Measurements from ENCODE around the gene DPEP2NB. TPM values are rescaled to one million over a fixed set of nuclear protein-coding genes. Genes with fewer than 3 reads are reported as not detected.

DPEP2NB gene
- total RNA-seq, 1 experiment from 2014 or later: not detected

- H3K9me3 ChIP-seq (ENCODE audit: control insufficient read depth, low read depth, low read length): no peaks in the 10 kb centered on the region
- peaks cover 37 to 42% of the 10 kb centered on the region in 2 experiments for H3K4me1 Mint-ChIP-seq
- no peak within 1 kb of the TSS for H3K23ac ChIP-seq (ENCODE audit: insufficient read length, low read depth, low read length)
- H2AK5ac ChIP-seq (ENCODE audit: insufficient read length, low read length): no peak within 1 kb of the TSS
- no peak within 1 kb of the TSS for H2BK5ac ChIP-seq (ENCODE audit: insufficient read length, low read length)
- peak; percentile 93 for DNase-seq
- peak within 1 kb of the TSS; percentile 93 to 95 for H3K4me3 Mint-ChIP-seq
- H3K36me3 Mint-ChIP-seq (ENCODE audit: insufficient read depth in 1 of 3, low read depth in 3 of 3): peaks cover 0 to 15% (median 2%) of the 10 kb centered on the region in 3 experiments; a peak in 4 of 7 replicates
- peak within 1 kb of the TSS; percentile 38 for H3K9ac ChIP-seq (ENCODE audit: extremely low read depth, insufficient read length, low read length)
- peaks cover 5% of the 10 kb centered on the region; the same call in 1 of the 2 replicates for H3K4me1 ChIP-seq (ENCODE audit: insufficient read depth, low read length)
- no peak within 1 kb of the TSS for H4K5ac ChIP-seq (ENCODE audit: insufficient read length, low read depth, low read length)
- TF ChIP-seq, protein P1, sequence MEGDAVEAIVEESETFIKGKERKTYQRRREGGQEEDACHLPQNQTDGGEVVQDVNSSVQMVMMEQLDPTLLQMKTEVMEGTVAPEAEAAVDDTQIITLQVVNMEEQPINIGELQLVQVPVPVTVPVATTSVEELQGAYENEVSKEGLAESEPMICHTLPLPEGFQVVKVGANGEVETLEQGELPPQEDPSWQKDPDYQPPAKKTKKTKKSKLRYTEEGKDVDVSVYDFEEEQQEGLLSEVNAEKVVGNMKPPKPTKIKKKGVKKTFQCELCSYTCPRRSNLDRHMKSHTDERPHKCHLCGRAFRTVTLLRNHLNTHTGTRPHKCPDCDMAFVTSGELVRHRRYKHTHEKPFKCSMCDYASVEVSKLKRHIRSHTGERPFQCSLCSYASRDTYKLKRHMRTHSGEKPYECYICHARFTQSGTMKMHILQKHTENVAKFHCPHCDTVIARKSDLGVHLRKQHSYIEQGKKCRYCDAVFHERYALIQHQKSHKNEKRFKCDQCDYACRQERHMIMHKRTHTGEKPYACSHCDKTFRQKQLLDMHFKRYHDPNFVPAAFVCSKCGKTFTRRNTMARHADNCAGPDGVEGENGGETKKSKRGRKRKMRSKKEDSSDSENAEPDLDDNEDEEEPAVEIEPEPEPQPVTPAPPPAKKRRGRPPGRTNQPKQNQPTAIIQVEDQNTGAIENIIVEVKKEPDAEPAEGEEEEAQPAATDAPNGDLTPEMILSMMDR (conservative IDR thresholded peaks at IDR 0.05): no peak
- no peak within 1 kb of the TSS for H4K8ac ChIP-seq (replicated peaks; ENCODE audit: insufficient read length, low read depth, low read length)
- WGBS (ENCODE audit: extremely low coverage, insufficient read length, low lambda C conversion rate): no CpG with 5 or more reads among the region's 78 CpGs
- no peak within 1 kb of the TSS for H2BK12ac ChIP-seq (ENCODE audit: insufficient read length, low read depth, low read length)
- H3K27me3 ChIP-seq (ENCODE audit: insufficient read depth, low read length): no peaks in the 10 kb centered on the region
- H3K27me3 Mint-ChIP-seq (ENCODE audit: low read depth): peaks cover 2% of the 10 kb centered on the region
- H4K91ac ChIP-seq (ENCODE audit: insufficient read length, low read depth, low read length): no peak within 1 kb of the TSS
- no peak within 1 kb of the TSS for H2BK120ac ChIP-seq (ENCODE audit: low read depth, low read length, poor library complexity, severe bottlenecking)
- no peak within 1 kb of the TSS for H2BK20ac ChIP-seq (ENCODE audit: low read depth, low read length, poor library complexity, severe bottlenecking)
- peaks cover 3% of the 10 kb centered on the region for H3K23me2 ChIP-seq (ENCODE audit: insufficient read length, low read depth, low read length, poor library complexity, severe bottlenecking)
- H3K14ac ChIP-seq (ENCODE audit: insufficient read depth, low read length): peak within 1 kb of the TSS; percentile 80
- no peak within 1 kb of the TSS for H3T11ph ChIP-seq (ENCODE audit: low read length)
- H3K79me1 ChIP-seq (ENCODE audit: insufficient read depth, low read depth, low read length, poor library complexity, severe bottlenecking): no peaks in the 10 kb centered on the region
- no peak within 1 kb of the TSS for H3K4ac ChIP-seq (ENCODE audit: low read depth, low read length)
- no peak within 1 kb of the TSS for H2BK15ac ChIP-seq (ENCODE audit: low read depth, low read length)
- H3K9me3 Mint-ChIP-seq: no peaks in the 10 kb centered on the region; a peak in 1 of 5 replicates
- no peaks in the 10 kb centered on the region; the same call in 1 of the 2 replicates for H3K79me2 ChIP-seq (ENCODE audit: insufficient read depth, low read length)
- H3K56ac ChIP-seq (ENCODE audit: insufficient read length, low read depth, low read length): no peak within 1 kb of the TSS
- peak within 1 kb of the TSS; percentile 46 to 93 (median 57); a peak in 5 of 7 replicates for H3K27ac Mint-ChIP-seq
- no peak within 1 kb of the TSS for H3K27ac ChIP-seq (ENCODE audit: insufficient read length, low read depth, low read length)
- peak within 1 kb of the TSS; percentile 66 for H3K4me2 ChIP-seq (ENCODE audit: insufficient read depth, insufficient read length, low read length)
- peaks cover 3% of the 10 kb centered on the region for H4K20me1 ChIP-seq (ENCODE audit: control insufficient read depth, insufficient read depth, insufficient read length)
- H3K18ac ChIP-seq (ENCODE audit: insufficient read length, low read depth, low read length): no peak within 1 kb of the TSS
- no peak within 1 kb of the TSS for H2AFZ ChIP-seq (ENCODE audit: low read length)
Observed at GRCh38 chr16:67968400-67969253, 47.1 kb downstream of the DPEP2NB start, which contains the start of gene SLC12A4. Gene SLC12A4 (minus strand): TSS chr16:67968637. CDS start chr16:67968553, 84 bp downstream.
